HepG2 (cell line): ENCODE measurements around the gene E2F1.

Experiments used
- CTCF ChIP-seq: sonication (generic); formaldehyde crosslinking; IDR thresholded peaks from 2 replicates; pipeline ENCODE4 v1.5.0; 2020; ENCODE audit warnings: mild to moderate bottlenecking, missing genetic modification reagents, moderate library complexity
- HDAC2 ChIP-seq: sonication (generic); formaldehyde crosslinking; IDR thresholded peaks from 2 replicates; pipeline ENCODE4 v1.4.0; 2020; ENCODE audit warnings: missing genetic modification reagents
- POLR2A ChIP-seq, 2 experiments: IDR thresholded peaks; 2 replicates each; pipeline ENCODE4 v1.6.1; 2011; ENCODE audit warnings: low read depth in 2 of 2, low read length in 2 of 2, mild to moderate bottlenecking in 1 of 2, moderate library complexity in 1 of 2; ENCODE audit not compliant: insufficient read depth in 1 of 2
- SKIL ChIP-seq: sonication (generic); formaldehyde crosslinking; IDR thresholded peaks from 2 replicates; pipeline ENCODE4 v1.8.0; 2022; ENCODE audit warnings: missing genetic modification reagents, mild to moderate bottlenecking, moderate library complexity, borderline replicate concordance
- SMC3 ChIP-seq: IDR thresholded peaks from 2 replicates; pipeline ENCODE4 v1.6.1; 2011; ENCODE audit warnings: low read length, improper control_type of control experiment
- SP1 ChIP-seq, 2 experiments: fragments of 450-650 bp in 1 of 2; sonication (generic) in 1 of 2; formaldehyde crosslinking in 1 of 2; IDR thresholded peaks; 2 replicates each; pipeline versions ENCODE4 v1.4.0 to v1.6.1; 2016 to 2020; ENCODE audit warnings: missing genetic modification reagents in 1 of 2
- TCF7L2 ChIP-seq: IDR thresholded peaks from 2 replicates; pipeline ENCODE4 v1.6.1; 2011; ENCODE audit warnings: mild to moderate bottlenecking, low read depth, low read length, moderate library complexity
- XRCC5 ChIP-seq: fragments of 200-400 bp; formaldehyde crosslinking; optimal IDR thresholded peaks from 2 replicates; pipeline ENCODE3; 2017; ENCODE audit warnings: mild to moderate bottlenecking, low read length

- TF ChIP-seq SMC3: no peak
- TF ChIP-seq SP1 (IDR thresholded peaks at IDR 0.05): no peak
- no peak for TF ChIP-seq SP1 (CRISPR knock-in tag; IDR thresholded peaks at IDR 0.05)
- no peak for TF ChIP-seq CTCF (CRISPR knock-in tag)
- no peak for TF ChIP-seq TCF7L2
- TF ChIP-seq XRCC5: no peak
- TF ChIP-seq POLR2A (IDR thresholded peaks at IDR 0.05; ENCODE audit: insufficient read depth in 1 of 2, low read depth in 2 of 2, low read length in 2 of 2): no peak
- TF ChIP-seq SKIL (CRISPR knock-in tag): no peak
- TF ChIP-seq HDAC2: no peak
These were observed 41.6 kb upstream of the E2F1 start for GRCh38 chr20:33727806-33728205.
